Aorta (tissue), 5 donors: ENCODE data around the gene CMSS1. TPM values are rescaled to one million over a fixed set of nuclear protein-coding genes. Genes with fewer than 3 reads are reported as not detected.

Experiments used
- ATAC-seq: fragments of 200-7000 bp; cut with Tn5 transposase; one replicate; pipeline ENCODE4 v1.9.1; 2022; ENCODE audit warnings: moderate library complexity; ENCODE audit not compliant: low FRiP score
- DNase-seq, 2 donors: peaks; one replicate each; pipeline ENCODE4 v3.0.0-alpha.2; 2020
- H3K27ac ChIP-seq, 2 donors: one replicate each; pipeline ENCODE4 v1.5.1; 2013; ENCODE audit warnings: low read length in 2 of 2, mild to moderate bottlenecking in 2 of 2, moderate library complexity in 2 of 2, control low read depth in 1 of 2, inconsistent platforms in 1 of 2, low read depth in 1 of 2
- H3K27me3 ChIP-seq, 2 donors: one replicate each; pipeline ENCODE4 v1.6.1; 2013; ENCODE audit warnings: control low read depth in 1 of 2, low read length in 1 of 2, mild to moderate bottlenecking in 1 of 2, moderate library complexity in 1 of 2; ENCODE audit not compliant: insufficient read depth in 2 of 2, control insufficient read depth in 1 of 2
- H3K36me3 ChIP-seq, 2 donors: one replicate each; pipeline ENCODE4 v1.6.1; 2013; ENCODE audit warnings: control low read depth in 1 of 2, low read length in 1 of 2, mild to moderate bottlenecking in 1 of 2; ENCODE audit not compliant: insufficient read depth in 2 of 2, control insufficient read depth in 1 of 2
- H3K4me1 ChIP-seq, 2 donors: one replicate each; pipeline ENCODE4 v1.6.1; 2013; ENCODE audit warnings: low read length in 2 of 2, control low read depth in 1 of 2, mild to moderate bottlenecking in 1 of 2, moderate library complexity in 1 of 2; ENCODE audit not compliant: insufficient read depth in 2 of 2, control insufficient read depth in 1 of 2
- H3K4me3 ChIP-seq, 2 donors: one replicate each; pipeline ENCODE4 v1.5.1; 2013; ENCODE audit warnings: low read length in 2 of 2, control low read depth in 1 of 2, mild to moderate bottlenecking in 1 of 2
- H3K9me3 ChIP-seq: one replicate; pipeline ENCODE4 v1.6.1; 2013; ENCODE audit warnings: mild to moderate bottlenecking, low read length; ENCODE audit not compliant: control insufficient read depth
- WGBS, 2 donors: extraction: QIAGEN DNeasy Blood & Tissue Kit; methylation state at CpG; one replicate each; pipeline ENCODE4 v1.1.7; 2013; 5-methylcytosine and 5-hydroxymethylcytosine counted together
- intact Hi-C, 2 donors: fragments of 100-400 bp; cut with DNase I; formaldehyde crosslinking; loops; one replicate each; pipeline versions ENCODE4 v1.14.2 to v1.15.0; 2022
- long read RNA-seq, 2 donors: library from polyadenylated mRNA; unstranded; transcript quantifications; one replicate each; pipeline ENCODE4 v2.0.0, GENCODE V29; 2020 to 2021
- polyA plus RNA-seq, 2 donors: library from polyadenylated mRNA; stranded (reverse); fragments of 200-250 nt; gene quantifications; one replicate each; pipeline ENCODE4 v1.2.3, GENCODE V29; 2013
- total RNA-seq, 2 donors: library from RNA; stranded (reverse); fragmentation: NEBNext Ultra II Directional; extraction: Animal tissue kit (Norgen Biotek cat#: 25700); gene quantifications; one replicate each; pipeline ENCODE4 v1.2.1, GENCODE V29; 2021
- donor health status: healthy with polysubstance abuse.
- donor health status: Bipolar disorder and iron deficiency.
- donor health status: DM: no; HTN: no; CAD: no.
- donor health status: DM: no; HTN: no; CAD: no.
- donor health status: DM: yes; HTN: yes; CAD: no.

CMSS1 gene
- total RNA-seq (10 to 100 TPM; 21.3 to 31.0 TPM), polyA plus RNA-seq (10 to 100 TPM; 35.6 to 36.3 TPM)
- long read RNA-seq, donor 1, partial matches to known transcripts, result 0 of 206 reads
- long read RNA-seq, donor 1, other reads (novel, unspliced or antisense), result 205 of 206 reads
- long read RNA-seq, donor 2, partial matches to known transcripts, result 0 of 20 reads
- long read RNA-seq, donor 2, other reads (novel, unspliced or antisense), result 19 of 20 reads

DNA sequence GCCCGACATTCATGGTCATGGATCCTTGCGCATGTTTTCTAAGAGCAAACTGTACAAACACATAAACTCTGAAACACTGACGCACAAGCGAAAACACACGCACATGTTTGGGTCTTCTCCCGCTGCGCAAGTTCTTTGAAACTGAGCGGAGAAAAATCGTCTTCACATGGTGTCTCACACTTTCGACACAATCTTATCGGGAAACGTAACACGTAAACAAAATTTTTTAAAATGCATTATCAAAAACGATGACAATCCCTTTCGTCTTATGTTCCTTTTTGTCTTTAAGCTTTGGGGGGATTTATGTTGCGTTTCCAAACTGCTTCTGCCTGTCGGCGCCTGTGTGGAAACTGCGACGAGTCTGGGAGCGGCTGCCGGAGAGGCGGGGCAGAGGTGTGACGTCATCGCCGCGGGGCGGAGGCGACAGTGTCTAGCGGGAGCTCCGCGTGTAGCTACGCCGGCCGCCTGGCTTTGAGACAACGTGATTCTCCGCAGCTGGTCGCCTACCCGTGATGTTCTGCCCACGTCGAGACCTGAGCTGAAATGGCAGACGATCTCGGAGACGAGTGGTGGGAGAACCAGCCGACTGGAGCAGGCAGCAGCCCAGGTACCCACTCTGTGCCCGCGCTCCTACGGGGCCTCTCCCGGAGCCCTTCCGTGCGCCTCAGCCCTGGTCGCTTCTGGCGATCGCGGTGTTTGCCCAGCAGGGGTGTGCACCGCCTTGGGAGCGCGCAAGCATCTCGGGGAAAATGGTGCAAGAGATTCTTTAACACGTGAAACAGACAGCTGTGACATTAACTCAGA lies at the start of gene CMSS1:
Gene CMSS1, plus strand, starts transcription at position 426 of the 804 bp plus-strand sequence.
- peak within 1 kb of the TSS in 1 of 2 donors; percentile 90 for H3K27ac ChIP-seq
- peak; percentile 97 to 100 for DNase-seq
- peak; percentile 99 for ATAC-seq

DNA sequence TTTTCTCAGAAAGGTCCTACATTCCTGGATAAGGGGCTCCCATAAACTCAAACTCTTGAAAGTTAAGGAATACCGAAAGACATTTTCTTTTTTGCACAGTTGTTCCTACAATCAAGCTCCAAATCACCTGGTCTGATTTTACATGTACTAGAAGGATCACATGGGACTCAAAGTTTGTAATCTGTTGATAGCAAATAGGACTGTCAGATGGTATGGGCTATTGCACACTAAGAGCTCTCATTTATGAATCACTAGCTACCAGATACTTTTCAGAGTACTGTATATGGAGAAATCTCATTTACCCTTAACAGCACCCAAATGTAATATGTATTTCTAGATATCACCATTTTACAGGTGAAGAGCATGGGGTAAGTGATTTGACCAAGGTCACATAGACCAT lies 49.5 kb upstream of the CMSS1 start:
- Histone ChIP-seq H3K36me3 (peaks cover 0 to 4% of the 10 kb centered on the region in 2 donors), H3K9me3 (no peaks in the 10 kb centered on the region), H3K4me3 (no peak overlapping the region), H3K27me3 (no peaks in the 10 kb centered on the region), H3K27ac (no peak overlapping the region), H3K4me1 (peaks cover 0 to 3% of the 10 kb centered on the region in 2 donors)
- no peak for ATAC-seq
- no peak for DNase-seq
- 91 to 95% methylated on average over 1 of the region's 1 CpG for WGBS, 2 donors
- intact Hi-C loops, result no loop called here

More for the DNA sequence above, at the start of gene CMSS1:
- peaks cover 0 to 2% of the 10 kb centered on the region in 2 donors for H3K4me1 ChIP-seq
- no peaks in the 10 kb centered on the region for H3K36me3 ChIP-seq
- 0 to 1% methylated on average over 60 of the region's 60 CpGs for whole genome bisulfite sequencing, 2 donors
- peak within 1 kb of the TSS; percentile 39 to 83 for H3K4me3 ChIP-seq
- no peaks in the 10 kb centered on the region for H3K27me3 ChIP-seq
- no peaks in the 10 kb centered on the region for H3K9me3 ChIP-seq
- intact Hi-C loops, result no loop called here

DNA sequence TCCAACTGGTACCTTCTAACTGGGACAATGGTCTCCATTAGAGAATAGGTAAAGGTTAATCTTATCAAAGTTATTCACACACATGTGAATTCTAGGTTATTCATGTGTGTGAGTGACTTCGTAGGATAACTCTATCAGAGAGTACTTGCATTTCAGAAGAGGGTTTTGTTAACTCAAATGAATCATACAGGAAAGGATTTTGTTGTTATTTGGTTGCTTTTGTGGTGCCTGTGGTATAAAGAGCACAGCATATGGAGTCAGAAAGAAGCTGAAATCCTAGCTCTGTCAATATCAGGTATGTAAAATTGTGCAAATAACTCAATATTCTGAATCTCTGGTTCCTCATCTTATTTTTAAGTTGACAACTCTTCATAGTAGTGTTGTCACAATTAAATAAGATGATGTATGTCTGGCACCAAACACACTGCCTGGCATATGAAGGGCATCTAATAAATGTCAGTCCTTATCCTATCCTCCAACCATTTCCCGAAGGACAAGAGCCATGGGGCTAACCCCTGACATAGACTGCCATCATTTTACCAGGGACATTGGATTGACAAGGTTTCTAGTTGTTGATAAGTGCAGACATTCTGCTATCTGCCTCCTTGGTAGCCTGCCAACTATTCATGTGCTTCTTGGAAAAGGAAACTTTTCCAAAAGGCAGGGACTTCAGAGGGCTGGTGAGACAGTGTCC lies 48.7 kb upstream of the CMSS1 start:
- intact Hi-C loops, result no loop called here
- WGBS, 2 donors, result 93 to 95% methylated on average over 2 of the region's 2 CpGs
- H3K9me3 ChIP-seq, result no peaks in the 10 kb centered on the region
- no peak for ATAC-seq
- no peak for DNase-seq
- peaks cover 0 to 4% of the 10 kb centered on the region in 2 donors for H3K36me3 ChIP-seq
- H3K27me3 ChIP-seq, result no peaks in the 10 kb centered on the region
- H3K4me1 ChIP-seq, result peaks cover 0 to 3% of the 10 kb centered on the region in 2 donors
- H3K4me3 ChIP-seq, result no peak overlapping the region
- H3K27ac ChIP-seq, result no peak overlapping the region

DNA sequence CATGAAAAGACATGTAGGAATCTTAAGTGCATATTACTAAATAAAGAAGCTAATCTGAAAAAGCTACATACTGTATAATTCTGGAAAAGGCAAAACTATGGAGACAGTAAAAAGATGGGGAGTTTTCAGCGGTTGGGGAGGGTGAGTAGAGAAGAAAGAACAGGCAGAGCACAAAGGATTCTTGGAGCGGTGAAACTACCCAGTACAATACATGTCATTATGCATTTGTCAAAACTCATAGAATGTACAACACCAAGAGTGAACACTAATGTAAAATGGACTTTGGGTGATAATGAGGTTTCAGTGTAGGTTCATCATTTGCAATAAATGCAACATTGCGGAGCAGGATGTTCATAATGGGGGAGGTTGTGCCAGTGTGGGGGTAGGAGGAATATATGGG lies 45.5 kb upstream of the CMSS1 start:
- DNase-seq (no peak), ATAC-seq (no peak)
- intact Hi-C loops, result no loop called here
- no peaks in the 10 kb centered on the region for H3K27me3 ChIP-seq
- no peak overlapping the region for H3K4me3 ChIP-seq
- H3K9me3 ChIP-seq, result no peaks in the 10 kb centered on the region
- peaks cover 2 to 3% of the 10 kb centered on the region in 2 donors for H3K4me1 ChIP-seq
- H3K36me3 ChIP-seq, result peaks cover 0 to 12% of the 10 kb centered on the region in 2 donors
- H3K27ac ChIP-seq, result no peak overlapping the region
- 97 to 100% methylated on average over 3 of the region's 3 CpGs for WGBS, 2 donors

DNA sequence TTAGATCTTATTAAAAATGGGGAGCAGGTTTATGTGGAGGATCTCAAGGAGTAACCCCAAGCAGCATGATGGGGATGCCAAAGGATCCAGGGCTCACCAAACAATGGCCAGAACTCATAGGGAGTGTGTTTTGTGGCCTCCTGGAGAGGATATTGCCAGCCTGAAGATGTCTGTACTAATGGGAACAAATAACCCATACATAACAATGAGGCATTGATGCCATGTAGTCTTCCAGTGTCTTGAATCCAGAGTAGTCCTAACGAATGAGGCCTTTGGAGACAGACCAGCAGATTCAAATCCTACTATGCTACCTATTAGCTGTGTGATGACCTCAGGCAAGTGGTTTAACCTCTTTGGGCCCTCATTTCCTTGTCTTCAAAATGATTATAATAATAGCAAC lies 45.0 kb upstream of the CMSS1 start:
- 83 to 86% methylated on average over 1 of the region's 1 CpG for WGBS, 2 donors

DNA sequence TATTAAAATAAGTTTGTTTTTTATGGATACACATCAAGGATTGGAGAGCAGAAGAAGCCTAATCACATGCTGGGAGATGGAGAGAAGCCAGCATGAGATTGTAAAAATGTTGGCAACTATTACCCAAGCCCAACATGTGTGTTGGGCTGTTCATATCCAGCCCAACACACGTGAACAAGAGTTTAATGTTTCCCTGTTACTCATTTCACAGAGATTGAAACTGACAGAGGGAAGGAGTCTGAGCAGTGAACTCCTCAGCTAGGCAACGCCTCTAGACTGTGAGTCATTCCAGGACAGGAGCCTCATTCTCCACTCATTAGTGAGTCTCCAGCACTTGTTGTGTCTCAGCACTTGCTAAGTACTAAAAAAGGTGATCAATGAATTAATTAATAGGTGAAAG lies 43.2 kb upstream of the CMSS1 start:
- 30 to 39% methylated on average over 2 of the region's 2 CpGs for WGBS, 2 donors
- Histone ChIP-seq H3K27ac (peak overlapping the region in 1 of 2 donors; percentile 48), H3K27me3 (no peaks in the 10 kb centered on the region), H3K4me1 (peaks cover 2 to 3% of the 10 kb centered on the region in 2 donors), H3K9me3 (no peaks in the 10 kb centered on the region), H3K4me3 (no peak overlapping the region), H3K36me3 (peaks cover 0 to 14% of the 10 kb centered on the region in 2 donors)
- intact Hi-C loops, result no loop called here
- DNase-seq (no peak), ATAC-seq (no peak)

More for the DNA sequence above, 45.0 kb upstream of the CMSS1 start:
- ATAC-seq (no peak), DNase-seq (no peak)
- Histone ChIP-seq H3K9me3 (no peaks in the 10 kb centered on the region), H3K27me3 (no peaks in the 10 kb centered on the region), H3K4me3 (no peak overlapping the region), H3K27ac (no peak overlapping the region), H3K36me3 (peaks cover 0 to 12% of the 10 kb centered on the region in 2 donors), H3K4me1 (peaks cover 2 to 3% of the 10 kb centered on the region in 2 donors)
- intact Hi-C loops, result no loop called here

DNA sequence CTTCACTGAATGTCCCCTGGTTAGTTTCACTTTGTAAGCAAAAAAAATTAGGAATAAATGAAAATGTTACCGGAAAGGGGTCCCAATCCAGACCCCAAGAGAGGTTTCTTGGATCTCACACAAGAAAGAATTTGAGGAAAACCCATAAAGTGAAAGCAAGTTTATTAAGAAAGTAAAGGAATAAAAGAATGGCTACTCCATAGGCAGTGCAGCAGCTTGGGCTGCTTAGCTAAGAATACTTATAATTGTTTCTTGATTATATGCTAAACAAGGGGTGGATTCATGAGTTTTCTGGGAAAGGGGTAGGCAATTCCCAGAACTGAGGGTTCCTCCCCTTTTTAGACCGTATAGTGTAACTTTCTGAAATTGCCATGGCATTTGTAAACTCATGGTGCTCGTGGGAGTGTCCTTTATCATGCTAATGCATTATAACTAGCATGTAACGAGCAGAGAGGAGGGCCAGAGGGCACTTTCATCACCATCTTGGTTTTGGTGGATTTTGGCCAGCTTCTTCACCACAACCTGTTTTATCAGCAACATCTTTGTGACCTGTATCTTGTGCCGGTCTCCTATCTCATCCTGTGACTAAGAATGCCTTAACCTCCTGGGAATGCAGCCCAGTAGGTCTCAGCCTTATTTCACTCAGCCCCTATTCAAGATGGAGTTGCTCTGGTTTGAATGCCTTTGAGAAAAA lies 41.0 kb upstream of the CMSS1 start:
- no peaks in the 10 kb centered on the region for H3K27me3 ChIP-seq
- DNase-seq (no peak), ATAC-seq (no peak)
- WGBS, 2 donors, result 78 to 81% methylated on average over 5 of the region's 5 CpGs
- intact Hi-C loops, result no loop called here
- H3K27ac ChIP-seq, result no peak overlapping the region
- H3K4me1 ChIP-seq, result peaks cover 2 to 3% of the 10 kb centered on the region in 2 donors
- no peaks in the 10 kb centered on the region for H3K9me3 ChIP-seq
- H3K36me3 ChIP-seq, result peaks cover 0 to 17% of the 10 kb centered on the region in 2 donors
- no peak overlapping the region for H3K4me3 ChIP-seq

DNA sequence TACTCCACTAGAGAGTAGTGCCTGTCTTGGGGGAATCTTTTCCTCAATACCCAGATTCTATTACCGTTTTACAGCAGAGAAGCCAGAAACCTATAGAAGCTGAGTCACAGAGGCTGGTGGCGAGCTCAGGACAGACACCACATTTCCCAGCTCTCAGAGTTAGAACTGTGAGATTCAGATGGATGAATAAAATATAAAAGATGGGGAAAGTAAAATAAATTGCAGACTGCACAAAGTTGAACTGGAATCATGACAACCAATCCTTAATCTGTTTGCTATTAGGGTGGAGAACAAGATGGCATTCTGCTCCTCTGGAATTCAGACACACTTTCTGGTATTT lies 40.5 kb upstream of the CMSS1 start:
- 83 to 85% methylated on average over 2 of the region's 2 CpGs for WGBS, 2 donors
- no peak overlapping the region for H3K27ac ChIP-seq
- no peak overlapping the region for H3K4me3 ChIP-seq
- peaks cover 2 to 3% of the 10 kb centered on the region in 2 donors for H3K4me1 ChIP-seq
- DNase-seq (no peak), ATAC-seq (no peak)
- peaks cover 0 to 17% of the 10 kb centered on the region in 2 donors for H3K36me3 ChIP-seq
- H3K9me3 ChIP-seq, result no peaks in the 10 kb centered on the region
- H3K27me3 ChIP-seq, result no peaks in the 10 kb centered on the region
- intact Hi-C loops, result no loop called here
